AG09319 (cell line): ENCODE results near the gene GARIN5B.
"Not testable (repeated sequence)": the region's sequence is repeated elsewhere in the genome, so short reads cannot be mapped to it uniquely, and the experiment has no call there.

ENCODE experiments used
- DNase-seq: peaks from one replicate; pipeline ENCODE4 v3.0.0-alpha.2; 2010; ENCODE audit warnings: low read depth; ENCODE audit errors: extremely low read depth
- CTCF ChIP-seq: IDR thresholded peaks from 2 replicates; pipeline ENCODE4 v1.5.1; 2011; ENCODE audit warnings: low read depth, mild to moderate bottlenecking, inconsistent platforms, low read length, moderate library complexity

The GARIN5B gene

GRCh38 chr19:55362990-55363716 lies at the start of gene GARIN5B:
Gene GARIN5B, minus strand, starts transcription at chr19:55363260. Its CDS starts 194 bp downstream, at chr19:55363066.
- no peak for DNase-seq
- TF ChIP-seq CTCF: no peak

- no peak for TF ChIP-seq CTCF
Observed at GRCh38 chr19:55410168-55410567, 47.1 kb upstream of the GARIN5B start.

GRCh38 chr19:55409179-55409578 lies 46.1 kb upstream of the GARIN5B start:
- DNase-seq: not testable (repeated sequence)

More at GRCh38 chr19:55410168-55410567, 47.1 kb upstream of the GARIN5B start:
- no peak for DNase-seq

- TF ChIP-seq CTCF: no peak
- no peak for DNase-seq
Observed at GRCh38 chr19:55408533-55408872, 45.4 kb upstream of the GARIN5B start.

- peak; percentile 99 for DNase-seq
Observed at GRCh38 chr19:55407800-55408532, 44.9 kb upstream of the GARIN5B start.

GRCh38 chr19:55407550-55407799 lies 44.4 kb upstream of the GARIN5B start, which contains the start of gene UBE2S:
Gene UBE2S, minus strand, starts transcription at chr19:55407788. Its CDS starts 199 bp downstream, at chr19:55407589.
- DNase-seq: not testable (repeated sequence)

More at GRCh38 chr19:55407800-55408532, 44.9 kb upstream of the GARIN5B start:
- no peak for TF ChIP-seq CTCF

GRCh38 chr19:55406826-55407549 lies 43.9 kb upstream of the GARIN5B start:
- no peak for DNase-seq
- no peak for TF ChIP-seq CTCF

- no peak for TF ChIP-seq CTCF
- no peak for DNase-seq
Observed at GRCh38 chr19:55406091-55406825, 43.2 kb upstream of the GARIN5B start.
